Sigmoid colon (tissue), 4 donors: ENCODE measurements around the gene EPN2.

Experiments used
- EP300 ChIP-seq, 4 donors: sonication (generic); formaldehyde crosslinking; IDR thresholded peaks; one replicate each; pipeline ENCODE4 v1.6.1; 2017; ENCODE audit warnings: antibody characterized with exemption in 4 of 4
- POLR2A ChIP-seq, 2 donors: fragments of 450-650 bp; IDR thresholded peaks; one replicate each; pipeline ENCODE4 v1.6.1; 2016; ENCODE audit warnings: antibody characterized with exemption in 2 of 2, mild to moderate bottlenecking in 2 of 2, moderate library complexity in 2 of 2
- POLR2AphosphoS5 ChIP-seq, 4 donors: sonication (generic); formaldehyde crosslinking; IDR thresholded peaks; one replicate each; pipeline ENCODE4 v1.6.1; 2017; ENCODE audit warnings: antibody characterized with exemption in 4 of 4
- TF ChIP-seq, protein P1 (sequence below), 4 experiments: fragments of 450-650 bp in 3 of 4; fragments of 200-600 bp in 1 of 4; IDR thresholded peaks; one replicate each; pipeline ENCODE4 v1.5.1; 2016 to 2019; ENCODE audit warnings: antibody characterized with exemption in 4 of 4, mild to moderate bottlenecking in 3 of 4, moderate library complexity in 2 of 4

DNA sequence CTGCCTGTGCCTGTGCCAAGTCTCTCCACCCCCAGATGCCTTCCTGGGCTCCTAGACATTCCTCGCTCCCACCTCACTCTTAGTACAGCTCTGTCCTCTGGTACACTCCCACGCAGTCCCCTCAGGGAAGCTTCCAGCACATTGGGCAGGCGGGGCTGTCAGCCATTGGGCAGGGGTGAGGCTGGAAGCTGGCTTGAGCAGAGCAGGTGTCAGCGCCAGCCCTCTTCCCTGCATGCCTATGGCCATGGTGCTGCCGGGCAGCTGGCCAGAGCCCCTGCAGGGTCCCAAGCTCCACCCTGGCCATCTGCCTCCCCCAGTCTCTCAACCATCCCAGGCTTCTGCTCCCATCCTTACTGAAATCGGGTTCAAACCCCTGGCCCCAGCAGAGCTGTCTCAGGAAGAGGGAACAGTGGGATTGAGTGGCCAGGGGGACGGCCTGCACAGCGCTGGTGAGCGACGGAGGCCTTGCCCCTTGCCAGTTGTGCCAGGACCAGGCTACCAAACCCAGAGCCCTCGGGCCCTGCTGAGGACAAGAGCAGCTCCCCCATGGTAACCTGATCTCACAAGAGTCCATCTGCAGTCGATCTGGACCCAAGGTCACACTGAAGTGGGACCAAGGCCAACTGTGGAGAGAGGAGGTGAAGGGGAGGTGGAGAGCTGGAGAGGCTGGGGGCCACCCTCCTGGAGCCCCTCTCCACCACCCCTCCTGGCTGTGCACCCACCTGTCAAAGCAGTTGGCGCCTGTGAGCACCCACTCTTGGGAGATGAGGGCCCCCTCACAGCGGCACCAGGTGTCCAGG is 127.7 kb downstream of the EPN2 start:
- TF ChIP-seq, protein P1, sequence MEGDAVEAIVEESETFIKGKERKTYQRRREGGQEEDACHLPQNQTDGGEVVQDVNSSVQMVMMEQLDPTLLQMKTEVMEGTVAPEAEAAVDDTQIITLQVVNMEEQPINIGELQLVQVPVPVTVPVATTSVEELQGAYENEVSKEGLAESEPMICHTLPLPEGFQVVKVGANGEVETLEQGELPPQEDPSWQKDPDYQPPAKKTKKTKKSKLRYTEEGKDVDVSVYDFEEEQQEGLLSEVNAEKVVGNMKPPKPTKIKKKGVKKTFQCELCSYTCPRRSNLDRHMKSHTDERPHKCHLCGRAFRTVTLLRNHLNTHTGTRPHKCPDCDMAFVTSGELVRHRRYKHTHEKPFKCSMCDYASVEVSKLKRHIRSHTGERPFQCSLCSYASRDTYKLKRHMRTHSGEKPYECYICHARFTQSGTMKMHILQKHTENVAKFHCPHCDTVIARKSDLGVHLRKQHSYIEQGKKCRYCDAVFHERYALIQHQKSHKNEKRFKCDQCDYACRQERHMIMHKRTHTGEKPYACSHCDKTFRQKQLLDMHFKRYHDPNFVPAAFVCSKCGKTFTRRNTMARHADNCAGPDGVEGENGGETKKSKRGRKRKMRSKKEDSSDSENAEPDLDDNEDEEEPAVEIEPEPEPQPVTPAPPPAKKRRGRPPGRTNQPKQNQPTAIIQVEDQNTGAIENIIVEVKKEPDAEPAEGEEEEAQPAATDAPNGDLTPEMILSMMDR (IDR thresholded peaks at IDR 0.05): no peak
- TF ChIP-seq POLR2A (IDR thresholded peaks at IDR 0.05): no peak
- TF ChIP-seq EP300 (IDR thresholded peaks at IDR 0.05): no peak
- TF ChIP-seq POLR2AphosphoS5 (IDR thresholded peaks at IDR 0.05): no peak
